GM19452 (cell line): ENCODE data around the gene HCFC1R1.

Source experiments
- ATAC-seq: cut with Tn5 transposase; IDR thresholded peaks from one replicate; pipeline ENCODE4 v1.9.1; 2021; ENCODE audit not compliant: unreplicated experiment

Gene HCFC1R1

DNA sequence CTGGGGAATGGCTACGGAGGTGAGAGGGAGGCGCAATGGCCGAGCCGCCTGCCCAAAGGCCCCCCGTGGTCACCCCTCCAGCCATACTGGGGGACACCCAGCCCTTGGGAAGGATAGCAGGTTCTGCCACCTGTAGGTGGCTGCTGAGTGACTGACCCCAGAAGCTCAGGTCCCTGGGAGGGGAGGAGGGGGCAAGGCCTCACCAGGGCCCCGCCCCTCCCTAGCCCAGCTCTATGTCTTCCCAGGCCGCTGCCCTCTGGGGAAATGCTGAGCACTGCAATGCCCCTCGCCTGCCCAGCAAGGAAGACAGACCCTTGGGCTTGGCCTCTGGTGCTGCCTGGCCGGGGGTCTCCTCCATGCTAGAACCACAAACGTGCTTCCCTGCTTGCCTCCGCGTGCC is 22.4 kb downstream of the HCFC1R1 start:
- no peak for ATAC-seq

DNA sequence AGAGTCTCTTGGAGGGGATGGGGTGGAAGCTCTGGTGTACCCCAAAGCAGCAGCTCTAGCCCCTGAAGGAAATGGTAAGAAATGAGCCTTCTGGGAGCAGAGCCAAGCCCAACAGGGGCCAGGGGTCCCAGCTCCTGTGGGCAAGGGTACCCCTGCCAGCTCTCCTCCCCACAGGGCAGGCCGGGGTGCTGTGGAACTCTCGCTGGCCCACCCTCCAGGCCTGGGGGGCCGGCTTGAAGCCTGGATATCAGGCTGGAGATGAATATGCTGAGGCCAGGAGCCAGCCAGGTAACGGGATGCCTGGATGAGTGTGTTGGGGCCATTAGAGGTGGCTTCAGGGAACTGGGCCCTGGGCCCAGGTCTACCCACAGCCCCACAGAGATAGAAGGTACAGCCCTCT is 23.2 kb downstream of the HCFC1R1 start:
- no peak for ATAC-seq

DNA sequence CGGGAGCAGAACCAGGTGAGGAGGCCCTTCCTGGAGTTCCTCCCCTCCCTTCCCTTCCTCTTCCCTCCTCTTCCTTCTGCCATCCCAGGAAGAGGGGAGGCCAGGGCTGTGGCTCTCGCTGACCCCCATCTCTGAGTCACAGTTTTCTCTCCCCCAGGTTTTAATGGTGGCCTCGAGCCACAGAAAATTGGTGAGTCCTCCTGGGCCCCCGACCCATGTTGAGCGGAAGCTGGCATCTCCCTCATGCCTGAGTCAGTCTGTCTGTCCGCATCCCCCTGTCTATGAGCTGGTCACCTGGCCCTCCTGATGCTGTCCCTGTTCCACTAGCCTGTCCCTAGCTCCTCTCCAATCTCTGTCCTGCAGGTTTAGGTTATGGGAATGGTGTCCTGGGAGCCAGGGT is 23.8 kb downstream of the HCFC1R1 start:
- no peak for ATAC-seq

DNA sequence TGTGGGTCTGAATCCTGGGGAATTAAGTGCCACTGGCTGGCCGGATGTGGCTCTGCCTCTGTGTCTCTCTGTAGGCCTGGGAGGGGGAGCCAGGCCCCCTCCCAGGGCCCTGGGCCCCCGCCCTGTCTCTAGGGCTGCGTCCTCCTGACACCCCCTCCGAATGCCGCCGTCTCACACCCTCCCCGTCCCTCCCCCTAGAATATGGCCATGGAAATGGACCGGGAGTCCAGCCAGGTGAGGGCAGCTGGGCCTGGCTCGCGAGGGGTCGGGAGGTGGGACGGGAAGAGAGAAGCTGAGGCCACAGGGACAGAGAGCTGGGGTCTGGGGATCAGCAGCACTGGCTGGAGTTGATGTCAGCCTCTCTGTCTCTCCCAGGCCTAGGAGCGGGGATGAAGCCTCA is 27.4 kb downstream of the HCFC1R1 start:
- no peak for ATAC-seq

DNA sequence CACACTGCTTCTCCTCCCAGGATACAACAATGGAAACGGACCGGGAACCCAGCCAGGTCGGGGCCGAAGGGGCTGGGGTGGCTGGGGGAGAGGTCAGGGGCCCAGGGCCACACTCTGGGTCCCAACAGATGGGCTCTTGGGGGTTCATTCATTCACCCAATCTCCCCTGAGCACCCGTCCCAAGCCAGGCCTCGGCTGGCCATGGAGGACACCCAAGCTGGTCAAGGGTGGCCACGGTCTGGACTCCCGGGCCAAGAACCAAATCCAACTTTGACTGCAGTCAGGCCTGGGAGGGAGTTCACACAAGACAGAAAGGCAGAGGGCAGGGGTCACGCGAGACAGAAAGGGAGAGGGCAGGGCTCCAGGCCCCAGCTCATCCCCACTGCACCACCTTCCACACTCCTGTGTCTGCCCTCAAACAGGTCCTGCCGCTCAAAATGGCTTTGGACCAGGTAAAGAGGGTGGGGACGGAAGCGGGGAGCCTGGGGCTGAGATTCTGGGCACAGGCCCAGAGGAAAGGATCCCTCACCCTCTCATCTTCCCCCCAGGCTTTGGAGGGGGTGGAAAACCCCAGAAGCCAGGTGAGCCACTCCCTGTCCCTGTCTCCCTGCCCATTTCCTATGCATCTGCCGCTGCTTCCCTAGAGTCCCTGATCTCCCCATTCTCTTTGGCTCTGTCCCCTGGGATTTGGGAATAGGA is 31.2 kb downstream of the HCFC1R1 start:
- ATAC-seq = no peak

DNA sequence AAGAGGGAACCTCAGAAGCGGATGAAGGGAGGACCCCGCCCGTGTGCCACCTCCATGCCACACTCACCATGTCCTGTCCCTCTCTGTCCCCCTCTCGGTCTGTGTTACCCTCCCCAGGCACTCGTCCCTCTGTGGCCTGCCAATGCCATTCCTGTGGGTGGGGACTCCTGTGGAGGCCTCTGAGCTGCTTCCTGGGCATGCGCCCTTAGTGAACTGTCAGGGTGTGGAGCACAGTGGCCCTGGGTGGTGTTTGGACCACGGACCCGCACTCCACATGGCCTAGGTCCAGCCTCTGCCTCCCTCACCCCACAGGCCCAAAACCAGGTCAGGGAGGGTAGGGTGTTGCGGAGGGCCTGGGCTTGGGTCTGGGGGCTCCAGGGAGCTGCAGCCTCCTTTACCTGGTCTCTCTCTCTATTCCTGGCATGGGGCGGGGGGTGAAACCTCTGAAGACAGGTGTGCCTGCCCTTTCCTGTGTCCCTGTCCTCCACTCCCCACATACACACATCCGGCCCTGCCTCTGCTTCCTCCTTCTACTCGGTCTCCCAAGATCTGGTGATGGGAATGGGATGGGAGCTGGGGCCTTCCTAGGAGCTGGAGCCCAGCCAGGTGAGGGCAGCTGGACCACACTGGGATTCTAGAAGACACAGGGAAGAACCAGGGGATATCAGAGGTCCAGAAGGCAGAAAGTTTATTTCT is 32.0 kb downstream of the HCFC1R1 start:
- no peak for ATAC-seq

DNA sequence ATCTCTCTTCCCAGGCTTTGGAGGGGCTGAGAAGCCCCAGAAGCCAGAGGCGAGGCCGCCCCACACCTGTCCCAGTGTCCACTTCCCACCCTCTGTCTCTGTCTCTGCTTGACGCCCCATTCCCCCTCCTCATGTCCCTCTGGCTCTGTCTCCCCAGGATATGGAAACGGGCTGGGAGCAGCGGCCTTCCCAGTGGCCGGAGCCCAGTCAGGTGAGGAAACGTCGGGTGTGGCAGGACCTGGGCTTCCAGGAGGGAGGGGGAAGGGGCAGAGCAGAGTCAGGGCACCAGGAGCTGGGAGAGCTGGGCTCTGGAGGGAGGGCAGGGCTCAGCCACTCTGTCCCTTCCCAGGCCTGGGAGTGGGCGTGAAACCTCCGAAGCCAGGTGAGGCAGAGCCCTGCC is 32.9 kb downstream of the HCFC1R1 start:
- no peak for ATAC-seq

DNA sequence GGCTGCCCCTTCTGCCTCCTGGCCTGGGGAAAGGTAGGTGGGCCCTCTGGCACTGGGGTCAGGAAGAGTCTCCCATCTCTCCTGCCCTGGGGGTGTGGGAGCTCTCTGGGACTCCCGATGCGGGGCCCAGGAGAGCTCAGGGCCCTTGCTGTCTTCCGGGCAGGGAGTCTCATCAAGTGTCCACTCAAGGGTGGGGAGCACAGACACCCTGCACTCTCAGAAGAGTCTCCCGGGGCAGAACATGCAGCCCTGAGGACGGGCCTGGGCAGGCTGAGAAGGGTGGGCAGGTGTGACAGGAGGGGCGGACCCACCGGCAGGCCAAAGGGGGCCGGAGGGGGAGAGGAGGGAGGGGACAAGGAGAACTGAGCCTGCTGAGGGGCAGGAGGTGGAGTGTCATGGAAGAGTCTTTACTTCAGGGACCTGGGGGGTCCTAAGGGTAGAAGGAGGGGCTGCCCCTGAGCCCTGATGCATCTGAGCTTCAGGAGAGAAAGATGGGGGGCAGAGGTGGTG is 35.1 kb downstream of the HCFC1R1 start:
- no peak for ATAC-seq

DNA sequence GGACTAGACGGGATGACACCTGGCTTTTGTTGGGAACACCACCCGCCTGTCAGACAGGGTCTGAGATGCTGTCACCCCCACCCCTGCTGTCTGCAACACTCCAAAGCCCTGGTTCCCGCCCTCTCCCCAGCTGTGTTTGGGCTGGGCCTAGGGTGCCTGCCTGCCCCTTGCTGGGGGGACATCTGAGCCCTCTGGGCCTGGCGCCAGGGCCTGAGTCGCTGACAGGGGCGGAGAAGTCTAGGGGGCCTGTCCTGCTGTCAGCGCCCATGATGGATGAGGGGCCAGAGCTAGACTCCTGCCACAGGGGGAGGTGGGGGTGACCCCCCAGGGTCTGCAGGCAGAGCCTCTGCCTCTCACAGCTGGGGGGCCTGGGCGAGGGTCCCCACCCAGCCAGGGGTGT is 35.9 kb downstream of the HCFC1R1 start:
- no peak for ATAC-seq

DNA sequence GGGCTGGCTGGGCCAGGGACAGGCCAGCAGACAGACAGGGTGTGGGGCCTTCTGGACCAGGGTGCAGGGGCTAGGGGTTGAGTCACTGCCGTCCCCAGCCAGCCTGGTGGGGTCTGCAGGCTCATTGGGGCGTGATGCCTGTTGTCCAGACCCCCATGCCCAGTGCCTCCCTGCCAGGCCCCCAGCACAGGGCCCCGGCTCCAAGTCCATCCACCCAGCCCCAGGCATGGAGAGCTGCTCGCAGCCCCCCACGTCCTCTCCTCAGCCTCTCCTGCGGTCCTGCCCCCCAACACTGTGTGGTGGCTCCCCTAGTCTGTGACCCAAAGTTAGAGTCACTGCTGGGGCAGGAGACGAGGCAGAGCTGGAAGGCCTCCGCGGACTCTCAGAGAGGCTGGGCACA is 36.5 kb downstream of the HCFC1R1 start:
- no peak for ATAC-seq

DNA sequence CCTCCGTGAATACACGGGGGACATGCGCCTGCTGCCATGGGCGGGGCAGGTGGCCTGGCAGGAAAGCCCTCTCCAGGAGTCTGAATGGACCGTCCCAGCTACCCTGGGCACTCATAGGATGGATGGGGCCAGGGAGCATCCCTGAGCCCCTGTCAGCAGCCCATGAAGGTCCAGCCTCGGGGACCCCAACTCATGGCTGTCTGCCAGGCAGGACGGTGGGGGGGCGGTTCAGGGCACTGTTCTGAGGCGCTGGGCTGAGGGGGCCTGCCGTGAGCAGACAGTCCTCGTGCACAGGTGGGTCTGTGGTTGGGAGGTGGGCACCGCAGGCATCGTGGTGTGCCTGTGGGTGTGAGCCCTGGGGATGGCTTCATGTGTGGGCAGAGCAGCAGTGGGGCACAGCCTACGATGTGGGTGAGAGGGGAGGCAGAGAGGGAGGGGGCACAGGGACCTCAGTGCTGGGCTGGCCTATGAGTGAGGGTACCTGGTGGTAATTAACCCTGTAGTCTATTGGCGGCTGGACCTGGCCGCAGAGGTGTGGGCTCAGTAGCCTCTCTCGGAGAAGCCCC is 37.0 kb downstream of the HCFC1R1 start:
- ATAC-seq = no peak

DNA sequence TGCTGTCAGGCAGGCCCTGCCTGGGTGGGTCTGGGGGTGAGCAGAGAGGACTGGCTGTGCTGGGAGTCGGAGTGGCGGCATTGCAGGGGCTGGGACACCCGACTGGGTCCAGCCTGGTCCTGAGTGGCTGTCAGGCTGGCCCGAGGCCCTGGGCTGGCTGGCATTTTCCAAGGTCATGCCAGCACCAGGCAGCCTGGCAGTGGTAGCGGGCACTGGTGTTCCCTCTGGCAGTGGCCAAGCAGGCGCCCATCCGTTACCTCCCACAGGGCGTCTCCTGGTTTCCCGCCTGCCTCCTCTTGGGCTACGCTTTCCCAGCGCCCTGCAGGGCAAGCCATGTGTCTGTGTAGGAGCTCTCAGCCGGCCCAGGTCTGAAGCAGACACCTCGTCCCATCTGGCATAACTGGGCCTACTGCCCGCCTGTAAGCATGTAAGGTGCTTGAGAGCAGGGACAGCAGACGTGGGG is 37.8 kb downstream of the HCFC1R1 start:
- no peak for ATAC-seq

DNA sequence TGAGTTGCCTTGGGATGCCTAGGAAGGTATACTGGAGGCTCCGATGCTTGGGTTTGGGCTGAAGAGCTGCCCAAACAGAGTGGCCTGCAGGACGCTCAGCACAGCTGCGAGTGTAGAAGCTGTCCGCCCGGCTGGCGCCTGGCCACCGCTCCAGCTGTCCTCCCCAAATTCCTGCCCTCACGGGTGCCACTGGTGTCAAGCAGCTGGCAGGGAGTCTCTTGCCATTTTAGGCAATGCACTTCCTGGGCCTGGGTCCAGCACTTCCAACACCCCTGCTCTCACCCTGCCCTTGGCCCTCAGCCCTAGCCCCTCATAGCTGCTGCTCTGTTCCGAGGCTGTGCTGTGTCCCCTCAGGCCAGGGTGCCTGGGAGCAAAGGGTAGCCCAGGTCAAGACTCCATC is 38.3 kb downstream of the HCFC1R1 start:
- no peak for ATAC-seq

DNA sequence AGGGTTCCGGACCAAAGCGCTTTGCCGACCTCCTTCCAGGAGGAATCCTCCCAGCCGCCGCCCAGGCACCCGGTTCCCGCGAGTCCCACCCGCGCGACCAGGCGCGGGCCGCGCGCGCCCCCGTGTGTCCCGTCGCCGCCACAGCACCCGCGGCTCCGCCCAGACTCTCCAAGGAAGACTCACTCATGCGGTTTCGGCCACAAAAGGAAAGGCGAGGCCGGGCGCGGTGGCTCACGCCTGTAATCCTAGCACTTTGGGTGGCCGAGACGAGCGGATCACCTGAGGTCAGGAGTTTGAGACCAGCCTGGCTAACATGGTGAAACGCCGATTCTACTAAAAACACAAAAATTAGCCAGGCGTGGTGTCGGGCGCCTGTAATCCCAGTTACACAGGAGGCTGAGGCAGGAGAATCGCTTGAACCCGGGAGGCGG is 40.0 kb downstream of the HCFC1R1 start:
- ATAC-seq = no peak

DNA sequence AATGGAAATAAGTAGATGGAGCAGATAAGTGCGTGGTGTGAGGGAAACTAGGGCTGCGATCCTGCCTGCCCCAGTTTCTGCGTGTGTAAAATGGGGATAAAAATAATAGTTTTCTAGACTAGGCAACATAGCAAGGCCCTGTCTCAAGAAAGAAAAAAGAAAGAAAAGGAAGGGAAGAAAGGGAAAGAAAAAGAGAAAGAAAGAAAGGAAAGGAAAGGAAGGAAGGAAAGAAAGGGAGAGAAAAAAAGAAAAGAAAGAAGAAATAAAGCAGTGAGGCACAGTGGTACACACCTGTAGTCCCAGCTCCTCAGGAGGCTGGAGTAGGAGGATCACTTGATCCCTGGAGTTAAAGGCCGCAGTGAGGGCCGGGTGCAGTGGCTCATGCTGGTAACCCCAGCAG is 41.3 kb downstream of the HCFC1R1 start:
- no peak for ATAC-seq

DNA sequence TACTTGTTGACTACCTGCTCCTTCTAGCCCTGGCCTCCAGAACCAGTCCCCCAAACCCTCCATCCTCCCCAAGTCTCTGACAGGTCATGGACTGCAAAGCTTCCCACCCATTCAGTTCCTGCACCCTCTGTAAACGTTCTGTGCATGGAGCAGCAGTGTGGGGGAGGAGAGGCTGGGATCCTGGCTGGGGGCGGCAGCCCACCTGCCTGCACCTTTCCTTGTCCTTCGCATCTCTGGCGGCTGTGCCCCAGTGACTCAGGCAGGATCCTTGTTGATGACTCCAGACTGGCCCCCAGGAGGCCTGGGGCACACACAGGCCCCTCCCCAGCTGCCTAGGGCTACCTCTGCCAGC is 41.9 kb downstream of the HCFC1R1 start:
- no peak for ATAC-seq

DNA sequence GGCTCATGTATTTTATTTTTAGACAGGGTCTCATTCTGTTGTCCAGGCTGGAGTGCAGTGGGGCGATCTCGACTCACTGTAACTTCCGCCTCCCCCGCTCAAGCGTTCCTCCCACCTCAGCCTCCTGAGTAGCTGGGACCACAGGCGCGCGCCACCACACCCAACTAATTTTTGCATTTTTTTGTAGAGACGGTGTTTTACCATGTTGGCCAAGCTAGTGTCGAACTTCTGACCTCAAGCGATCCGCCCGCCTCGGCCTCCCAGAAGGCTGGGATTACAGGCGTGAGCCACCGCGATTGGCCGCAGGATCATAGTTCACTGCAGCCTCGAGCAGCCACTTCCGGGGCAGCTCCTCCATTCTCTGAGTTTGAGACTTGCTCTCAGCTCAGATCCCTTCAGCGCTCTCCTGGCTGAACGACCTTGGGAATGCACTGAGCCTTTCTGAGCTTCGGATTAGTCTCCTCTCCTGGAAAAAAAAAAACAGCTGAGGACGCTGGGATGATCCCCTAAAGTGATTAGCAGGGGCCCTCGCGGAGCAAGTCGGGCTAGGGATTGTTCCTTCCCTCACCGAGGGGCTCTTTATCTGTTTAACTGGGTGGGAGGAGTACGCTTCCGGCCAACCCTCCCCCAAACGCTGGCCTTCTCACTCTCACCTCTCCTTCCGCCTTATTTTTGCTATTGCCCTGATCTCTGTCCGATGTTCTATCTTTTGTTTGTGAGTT is 42.4 kb downstream of the HCFC1R1 start:
- ATAC-seq = no peak

DNA sequence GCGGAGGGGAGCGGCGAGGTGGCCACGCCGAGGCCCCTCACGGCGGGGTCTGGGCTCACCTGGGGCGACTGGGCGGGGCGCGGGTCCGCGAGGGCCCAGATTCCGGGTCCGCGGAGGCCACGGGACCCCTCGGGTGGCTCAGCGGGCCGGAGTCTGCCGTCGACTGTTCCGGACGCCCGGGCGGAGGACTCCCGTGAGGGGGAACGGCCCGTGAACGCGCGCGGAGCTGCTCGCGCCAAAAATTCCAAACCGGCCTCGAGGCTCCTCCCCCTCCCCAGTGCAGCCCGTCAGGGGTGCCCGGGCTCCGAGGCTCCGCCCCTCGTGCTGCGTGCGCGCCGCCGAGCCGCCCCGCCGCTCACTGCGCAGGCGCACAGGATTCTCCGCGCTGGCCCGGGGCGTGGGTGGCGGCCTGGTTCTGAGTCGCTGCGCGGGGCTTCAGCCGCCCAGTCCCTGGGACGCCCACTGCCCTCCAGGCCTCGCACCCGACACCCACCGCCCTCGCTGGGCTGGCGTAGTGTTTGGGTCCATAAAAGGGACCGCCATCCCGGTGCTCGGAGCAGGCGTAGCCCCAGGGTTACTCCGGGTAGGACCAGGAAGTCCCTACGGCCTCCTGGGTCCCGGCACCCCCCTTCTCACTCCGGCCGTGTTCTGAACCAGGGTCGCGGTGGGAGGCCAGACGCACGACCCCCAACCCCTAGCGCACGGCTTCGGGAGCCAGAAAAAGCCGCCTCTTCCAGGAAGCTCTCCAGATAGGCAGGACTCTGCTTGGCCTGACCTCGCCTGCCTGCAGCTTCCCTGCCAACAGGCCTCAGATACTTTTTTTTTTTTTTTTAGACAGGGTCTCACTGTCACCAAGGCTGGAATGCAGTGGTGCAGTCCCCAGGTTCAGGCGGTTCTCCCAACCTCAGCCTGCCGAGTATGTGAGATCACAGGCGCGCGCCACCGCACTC is 43.2 kb downstream of the HCFC1R1 start, which contains the start of gene PKMYT1:
Gene PKMYT1, minus strand, starts transcription at position 220 of the 950 bp plus-strand sequence. CDS start 789 bp downstream, outside the sequence.
- ATAC-seq = peak; percentile 78

DNA sequence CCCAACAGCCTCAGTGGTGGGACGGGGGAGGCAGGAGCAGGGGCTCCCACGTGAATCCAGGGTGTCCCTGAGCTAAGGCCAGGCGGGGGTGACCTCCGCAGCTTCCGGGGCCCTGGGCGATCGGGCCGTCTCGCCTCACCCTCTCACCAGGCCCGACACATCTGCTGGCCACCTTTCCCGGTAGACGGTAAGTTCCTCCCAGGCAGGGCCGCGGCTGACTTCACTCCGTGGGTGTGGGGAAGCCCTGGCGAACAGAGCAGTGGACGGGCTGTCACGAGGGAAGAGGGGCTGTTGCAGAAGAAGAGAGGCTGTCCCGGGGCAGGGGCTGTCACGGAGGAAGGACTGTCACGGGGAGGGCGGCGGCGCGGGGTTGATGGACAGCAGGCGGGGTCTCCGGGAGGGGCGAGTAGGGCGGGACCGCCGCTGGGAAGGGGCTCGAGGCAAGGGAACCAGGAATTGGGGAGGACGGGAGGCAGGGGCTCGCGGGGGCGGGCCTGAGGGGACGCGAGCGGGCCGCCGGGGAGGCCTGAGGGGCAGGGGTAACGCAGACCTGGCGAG is 44.0 kb downstream of the HCFC1R1 start:
- ATAC-seq = no peak

DNA sequence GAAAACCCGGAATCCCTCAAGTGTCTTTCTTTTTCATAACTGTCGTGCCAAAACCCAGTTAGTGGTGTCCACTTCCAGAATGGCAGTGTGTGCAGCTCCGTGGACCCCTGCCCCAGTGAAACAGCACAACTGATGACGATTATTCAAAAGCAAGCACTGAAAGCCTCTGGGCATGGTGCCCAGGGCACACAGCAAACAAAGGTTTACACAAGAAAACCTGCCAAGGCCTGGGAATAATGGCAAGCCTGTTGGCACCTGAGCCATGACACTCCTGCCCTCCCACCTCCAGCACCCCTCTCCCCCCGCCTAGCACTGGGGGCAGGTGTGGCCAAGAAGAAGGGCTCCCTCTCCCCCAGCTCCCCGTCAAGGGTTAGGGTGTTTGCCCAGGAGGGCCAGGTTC is 46.3 kb downstream of the HCFC1R1 start:
- ATAC-seq = no peak
